ENCODE measurements around the gene TACC3. TPM values are rescaled to one million over a fixed set of nuclear protein-coding genes. Genes with fewer than 3 reads are reported as not detected.
A peak's percentile ranks its signal among the peaks of the same experiment; 100 is the strongest.

TACC3 gene
- total RNA-seq, 4 donors from 2014 or later, result 19.1 to 138 (median 28.0) TPM

GRCh38 chr4:1760521-1761071 lies 39.3 kb downstream of the TACC3 start:
- Histone ChIP-seq H3K36me3 (no peaks in the 10 kb centered on the region), H3K27ac (no peak overlapping the region), H3K27me3 (no peaks in the 10 kb centered on the region), H3K9me3 (no peaks in the 10 kb centered on the region), H3K4me1 (peaks cover 0 to 14% (median 4%) of the 10 kb centered on the region in 4 donors), H3K4me3 (no peak overlapping the region)
- DNase-seq, result no peak
- TF ChIP-seq CTCF (IDR thresholded peaks at IDR 0.05) (no peak), POLR2A (IDR thresholded peaks at IDR 0.05) (no peak)

- peaks cover 0 to 14% (median 4%) of the 10 kb centered on the region in 4 donors for H3K4me1 ChIP-seq
- TF ChIP-seq CTCF (IDR thresholded peaks at IDR 0.05) (no peak), POLR2A (IDR thresholded peaks at IDR 0.05) (no peak)
- no peak overlapping the region for H3K4me3 ChIP-seq
- no peak overlapping the region for H3K27ac ChIP-seq
- DNase-seq, result no peak
- H3K36me3 ChIP-seq, result no peaks in the 10 kb centered on the region
- H3K9me3 ChIP-seq, result no peaks in the 10 kb centered on the region
- no peaks in the 10 kb centered on the region for H3K27me3 ChIP-seq
Measured at GRCh38 chr4:1761130-1761689, 39.9 kb downstream of the TACC3 start.

GRCh38 chr4:1762264-1763010 lies 41.1 kb downstream of the TACC3 start:
- H3K27me3 ChIP-seq, result peaks cover 0 to 8% of the 10 kb centered on the region in 2 donors
- H3K36me3 ChIP-seq, result no peaks in the 10 kb centered on the region
- no peak for DNase-seq
- TF ChIP-seq POLR2A (IDR thresholded peaks at IDR 0.05) (no peak), CTCF (IDR thresholded peaks at IDR 0.05) (no peak)
- peaks cover 0 to 24% (median 7%) of the 10 kb centered on the region in 4 donors for H3K4me1 ChIP-seq
- H3K9me3 ChIP-seq, result no peaks in the 10 kb centered on the region
- no peak overlapping the region for H3K4me3 ChIP-seq
- H3K27ac ChIP-seq, result no peak overlapping the region

- H3K4me1 ChIP-seq, result peaks cover 0 to 24% (median 10%) of the 10 kb centered on the region in 4 donors
- peak overlapping the region in 2 of 4 donors; percentile 28 to 35 for H3K4me3 ChIP-seq
- no peak overlapping the region for H3K27ac ChIP-seq
- no peak for DNase-seq
- TF ChIP-seq POLR2A (IDR thresholded peaks at IDR 0.05) (no peak), CTCF (IDR thresholded peaks at IDR 0.05) (no peak)
- H3K9me3 ChIP-seq, result no peaks in the 10 kb centered on the region
- peaks cover 0 to 9% of the 10 kb centered on the region in 2 donors for H3K27me3 ChIP-seq
- H3K36me3 ChIP-seq, result no peaks in the 10 kb centered on the region
Measured at GRCh38 chr4:1763070-1763549, 41.8 kb downstream of the TACC3 start.

GRCh38 chr4:1763550-1764080 lies 42.3 kb downstream of the TACC3 start:
- no peaks in the 10 kb centered on the region for H3K36me3 ChIP-seq
- peak overlapping the region in 2 of 4 donors; percentile 28 to 35 for H3K4me3 ChIP-seq
- H3K4me1 ChIP-seq, result peaks cover 0 to 24% (median 10%) of the 10 kb centered on the region in 4 donors
- no peak overlapping the region for H3K27ac ChIP-seq
- H3K9me3 ChIP-seq, result no peaks in the 10 kb centered on the region
- H3K27me3 ChIP-seq, result peaks cover 0 to 14% of the 10 kb centered on the region in 2 donors
- peak in 1 of 3 donors; percentile 58 for DNase-seq
- TF ChIP-seq POLR2A (IDR thresholded peaks at IDR 0.05) (no peak), CTCF (IDR thresholded peaks at IDR 0.05) (no peak)

Measured in Peyer's patch (tissue), 4 donors.